Natural killer cell (primary cell): Measurements from ENCODE around the gene COL24A1. TPM values are rescaled to one million over a fixed set of nuclear protein-coding genes. Genes with fewer than 3 reads are reported as not detected.

ENCODE experiments used
- ATAC-seq, 3 donors: fragments of 150-1000 bp in 2 of 3; fragments of 200-7000 bp in 1 of 3; cut with Tn5 transposase; 1 replicate in 1 of 3; 2 replicates in 2 of 3; pipeline ENCODE4 v1.10.0; 2021; ENCODE audit warnings: mild to moderate bottlenecking in 2 of 3, moderate library complexity in 2 of 3
- DNase-seq, 2 donors: peaks; one replicate each; pipeline versions ENCODE4 v3.0.0 to v3.0.0-alpha.2; 2013 to 2021; ENCODE audit warnings: mixed read lengths in 1 of 2
- H3K27ac ChIP-seq: one replicate; pipeline ENCODE4 v1.5.1; 2013; ENCODE audit warnings: mild to moderate bottlenecking, low read length
- H3K27me3 ChIP-seq: one replicate; pipeline ENCODE4 v1.6.1; 2013; ENCODE audit warnings: low read length; ENCODE audit not compliant: control insufficient read depth, insufficient read depth
- H3K36me3 ChIP-seq: one replicate; pipeline ENCODE4 v1.6.1; 2013; ENCODE audit warnings: low read length; ENCODE audit not compliant: control insufficient read depth, insufficient read depth
- H3K4me1 ChIP-seq: one replicate; pipeline ENCODE4 v1.6.1; 2013; ENCODE audit warnings: low read length; ENCODE audit not compliant: control insufficient read depth, insufficient read depth
- H3K4me3 ChIP-seq: one replicate; pipeline ENCODE4 v1.5.1; 2013; ENCODE audit warnings: low read length
- H3K9me3 ChIP-seq: one replicate; pipeline ENCODE4 v1.6.1; 2013; ENCODE audit warnings: low read length; ENCODE audit not compliant: control insufficient read depth, insufficient read depth
- H3K27ac Mint-ChIP-seq, 2 donors: one replicate each; pipeline ENCODE4 v1.8.0; 2022; ENCODE audit warnings: mild to moderate bottlenecking in 2 of 2, mixed read lengths in 2 of 2, moderate library complexity in 1 of 2
- H3K27me3 Mint-ChIP-seq, 2 donors: one replicate each; pipeline ENCODE4 v1.8.0; 2022; ENCODE audit warnings: low read depth in 2 of 2, mixed read lengths in 2 of 2
- H3K36me3 Mint-ChIP-seq: one replicate; pipeline ENCODE4 v1.8.0; 2022; ENCODE audit warnings: mixed read lengths
- H3K4me1 Mint-ChIP-seq, 2 donors: one replicate each; pipeline ENCODE4 v1.8.0; 2022; ENCODE audit warnings: mixed read lengths in 2 of 2
- H3K4me3 Mint-ChIP-seq: one replicate; pipeline ENCODE4 v1.8.0; 2022; ENCODE audit warnings: mild to moderate bottlenecking, moderate library complexity, mixed read lengths
- H3K9me3 Mint-ChIP-seq, 2 donors: one replicate each; pipeline ENCODE4 v1.8.0; 2022; ENCODE audit warnings: mixed read lengths in 2 of 2
- WGBS: methylation state at CpG from one replicate; pipeline ENCODE4 v1.1.7; 2013; ENCODE audit warnings: missing lambda C conversion rate; ENCODE audit not compliant: insufficient coverage; 5-methylcytosine and 5-hydroxymethylcytosine counted together
- intact Hi-C: fragments of 100-400 bp; cut with micrococcal nuclease; formaldehyde crosslinking; loops from one replicate; pipeline ENCODE4 v1.14.2; 2022
- total RNA-seq, 4 donors: library from RNA; stranded (reverse); fragments of 120-200 nt in 1 of 4; gene quantifications; one replicate each; pipeline versions ENCODE4 v1.2.3 to v1.2.4, GENCODE V29; 2013 to 2022
- TF ChIP-seq, protein P1 (sequence below): fragments of 200-600 bp; IDR thresholded peaks from one replicate; pipeline ENCODE4 v1.8.0; 2022; ENCODE audit warnings: antibody characterized with exemption

The COL24A1 gene
- total RNA-seq, 3 donors from 2014 or later (not counting 1 experiment from before 2014, with no cell fraction given): 0.20 to 0.54 (median 0.54) TPM

DNA sequence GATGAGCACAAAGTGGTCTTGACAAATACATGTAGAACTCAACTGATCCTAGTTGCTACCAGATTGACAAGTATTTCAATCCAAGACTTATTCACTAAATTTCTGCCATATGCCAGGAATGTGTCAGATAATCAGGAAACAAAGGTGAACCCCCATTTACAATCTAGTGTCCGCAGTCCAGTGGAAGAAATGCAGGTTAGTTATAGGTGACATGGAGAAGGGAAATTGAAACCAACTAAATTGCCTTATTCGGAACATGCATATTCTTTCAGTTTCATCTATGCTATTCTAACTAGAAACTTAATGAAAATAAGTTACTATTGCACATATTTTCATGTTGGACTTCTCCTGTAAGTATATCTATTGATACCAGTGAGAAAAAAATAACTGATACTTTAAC is 209.4 kb downstream of the COL24A1 start:
- no peaks in the 10 kb centered on the region for H3K27me3 ChIP-seq
- Mint-ChIP-seq H3K36me3 (no peaks in the 10 kb centered on the region), H3K4me1 (no peaks in the 10 kb centered on the region), H3K27ac (no peak overlapping the region), H3K27me3 (no peaks in the 10 kb centered on the region), H3K4me3 (no peak overlapping the region), H3K9me3 (peaks cover 0 to 3% of the 10 kb centered on the region in 2 donors)
- H3K36me3 ChIP-seq: no peaks in the 10 kb centered on the region
- ATAC-seq (no peak), DNase-seq (no peak)
- intact Hi-C loops: no loop called here
- no CpG with 5 or more reads among the region's 2 CpGs for WGBS
- no peak overlapping the region for H3K4me3 ChIP-seq
- H3K27ac ChIP-seq: no peak overlapping the region
- no peaks in the 10 kb centered on the region for H3K9me3 ChIP-seq
- no peaks in the 10 kb centered on the region for H3K4me1 ChIP-seq
- TF ChIP-seq, protein P1, sequence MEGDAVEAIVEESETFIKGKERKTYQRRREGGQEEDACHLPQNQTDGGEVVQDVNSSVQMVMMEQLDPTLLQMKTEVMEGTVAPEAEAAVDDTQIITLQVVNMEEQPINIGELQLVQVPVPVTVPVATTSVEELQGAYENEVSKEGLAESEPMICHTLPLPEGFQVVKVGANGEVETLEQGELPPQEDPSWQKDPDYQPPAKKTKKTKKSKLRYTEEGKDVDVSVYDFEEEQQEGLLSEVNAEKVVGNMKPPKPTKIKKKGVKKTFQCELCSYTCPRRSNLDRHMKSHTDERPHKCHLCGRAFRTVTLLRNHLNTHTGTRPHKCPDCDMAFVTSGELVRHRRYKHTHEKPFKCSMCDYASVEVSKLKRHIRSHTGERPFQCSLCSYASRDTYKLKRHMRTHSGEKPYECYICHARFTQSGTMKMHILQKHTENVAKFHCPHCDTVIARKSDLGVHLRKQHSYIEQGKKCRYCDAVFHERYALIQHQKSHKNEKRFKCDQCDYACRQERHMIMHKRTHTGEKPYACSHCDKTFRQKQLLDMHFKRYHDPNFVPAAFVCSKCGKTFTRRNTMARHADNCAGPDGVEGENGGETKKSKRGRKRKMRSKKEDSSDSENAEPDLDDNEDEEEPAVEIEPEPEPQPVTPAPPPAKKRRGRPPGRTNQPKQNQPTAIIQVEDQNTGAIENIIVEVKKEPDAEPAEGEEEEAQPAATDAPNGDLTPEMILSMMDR: no peak

- no peaks in the 10 kb centered on the region for H3K4me1 Mint-ChIP-seq
- H3K4me3 Mint-ChIP-seq: no peak overlapping the region
- H3K36me3 Mint-ChIP-seq: no peaks in the 10 kb centered on the region
- H3K4me3 ChIP-seq: no peak overlapping the region
- no peak for DNase-seq
- H3K27me3 ChIP-seq: no peaks in the 10 kb centered on the region
- 89% methylated on average over 1 of the region's 1 CpG for WGBS
- H3K27me3 Mint-ChIP-seq: no peaks in the 10 kb centered on the region
- H3K9me3 Mint-ChIP-seq: peaks cover 0 to 3% of the 10 kb centered on the region in 2 donors
- H3K27ac Mint-ChIP-seq: no peak overlapping the region
- no peaks in the 10 kb centered on the region for H3K9me3 ChIP-seq
- no peaks in the 10 kb centered on the region for H3K36me3 ChIP-seq
- H3K27ac ChIP-seq: no peak overlapping the region
- H3K4me1 ChIP-seq: no peaks in the 10 kb centered on the region
- TF ChIP-seq, protein P1: no peak
- no peak for ATAC-seq
- intact Hi-C loops: no loop called here
These were observed 212.6 kb downstream of the COL24A1 start for GRCh38 chr1:85943945-85944344.

DNA sequence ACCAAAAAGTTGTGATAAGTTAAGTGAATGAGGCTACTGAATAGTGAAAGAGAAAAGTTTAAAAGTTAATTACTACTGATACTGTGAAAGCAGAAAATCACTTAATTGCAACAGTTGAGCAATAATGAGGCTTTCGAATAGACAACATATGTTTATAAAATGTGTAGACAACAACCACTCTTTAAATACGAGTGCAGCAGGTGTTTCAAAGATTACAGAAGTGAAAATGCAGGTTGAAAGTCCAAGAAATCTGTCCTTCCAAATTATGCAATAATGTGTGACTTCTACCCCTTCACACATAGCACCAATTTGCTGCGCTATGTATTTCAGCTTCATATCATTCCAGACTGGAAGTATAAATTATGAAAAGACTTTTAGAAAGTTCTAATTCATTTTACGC is 213.0 kb downstream of the COL24A1 start:
- no peak overlapping the region for H3K4me3 Mint-ChIP-seq
- WGBS: 90% methylated on average over 2 of the region's 4 CpGs
- H3K9me3 ChIP-seq: no peaks in the 10 kb centered on the region
- ATAC-seq: no peak
- TF ChIP-seq, protein P1: no peak
- intact Hi-C loops: no loop called here
- no peak overlapping the region for H3K27ac ChIP-seq
- H3K4me1 Mint-ChIP-seq: no peaks in the 10 kb centered on the region
- H3K36me3 Mint-ChIP-seq: no peaks in the 10 kb centered on the region
- H3K4me1 ChIP-seq: no peaks in the 10 kb centered on the region
- H3K27me3 Mint-ChIP-seq: no peaks in the 10 kb centered on the region
- H3K4me3 ChIP-seq: no peak overlapping the region
- H3K36me3 ChIP-seq: no peaks in the 10 kb centered on the region
- H3K9me3 Mint-ChIP-seq: peaks cover 0 to 5% of the 10 kb centered on the region in 2 donors
- H3K27ac Mint-ChIP-seq: no peak overlapping the region
- no peak for DNase-seq
- no peaks in the 10 kb centered on the region for H3K27me3 ChIP-seq

GRCh38 chr1:85940656-85941306 is 215.8 kb downstream of the COL24A1 start:
- intact Hi-C loops: no loop called here
- Mint-ChIP-seq H3K4me1 (no peaks in the 10 kb centered on the region), H3K9me3 (peaks cover 0 to 6% of the 10 kb centered on the region in 2 donors), H3K27me3 (no peaks in the 10 kb centered on the region), H3K27ac (no peak overlapping the region), H3K4me3 (no peak overlapping the region), H3K36me3 (no peaks in the 10 kb centered on the region)
- no peak for DNase-seq
- Histone ChIP-seq H3K27me3 (no peaks in the 10 kb centered on the region), H3K4me1 (no peaks in the 10 kb centered on the region), H3K9me3 (no peaks in the 10 kb centered on the region), H3K36me3 (no peaks in the 10 kb centered on the region), H3K27ac (no peak overlapping the region), H3K4me3 (no peak overlapping the region)
- TF ChIP-seq, protein P1: no peak
- 88% methylated on average over 1 of the region's 2 CpGs for WGBS
- no peak for ATAC-seq
